ENCODE data around the gene SRP19.
A peak's percentile ranks its signal among the peaks of the same experiment; 100 is the strongest.

SRP19 gene

DNA sequence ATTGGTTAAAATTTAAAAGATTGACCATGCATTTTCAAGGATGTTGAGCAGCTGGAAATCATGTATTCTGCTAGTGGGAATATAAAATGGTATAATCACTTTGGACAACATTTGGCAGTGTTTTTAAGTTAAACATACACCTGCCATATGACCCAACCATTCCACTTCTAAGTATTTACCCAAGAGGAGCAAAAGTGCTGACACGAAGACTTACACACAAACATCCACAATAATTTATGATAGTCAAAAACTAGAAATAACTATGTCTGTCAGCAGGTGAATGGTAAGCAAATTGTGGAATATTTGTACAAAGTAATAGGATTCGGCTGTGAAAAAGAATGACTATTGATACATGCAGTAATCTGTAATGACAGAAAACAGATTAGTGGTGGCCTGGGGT, 30.7 kb upstream of the SRP19 start:
- TF ChIP-seq, protein P1, sequence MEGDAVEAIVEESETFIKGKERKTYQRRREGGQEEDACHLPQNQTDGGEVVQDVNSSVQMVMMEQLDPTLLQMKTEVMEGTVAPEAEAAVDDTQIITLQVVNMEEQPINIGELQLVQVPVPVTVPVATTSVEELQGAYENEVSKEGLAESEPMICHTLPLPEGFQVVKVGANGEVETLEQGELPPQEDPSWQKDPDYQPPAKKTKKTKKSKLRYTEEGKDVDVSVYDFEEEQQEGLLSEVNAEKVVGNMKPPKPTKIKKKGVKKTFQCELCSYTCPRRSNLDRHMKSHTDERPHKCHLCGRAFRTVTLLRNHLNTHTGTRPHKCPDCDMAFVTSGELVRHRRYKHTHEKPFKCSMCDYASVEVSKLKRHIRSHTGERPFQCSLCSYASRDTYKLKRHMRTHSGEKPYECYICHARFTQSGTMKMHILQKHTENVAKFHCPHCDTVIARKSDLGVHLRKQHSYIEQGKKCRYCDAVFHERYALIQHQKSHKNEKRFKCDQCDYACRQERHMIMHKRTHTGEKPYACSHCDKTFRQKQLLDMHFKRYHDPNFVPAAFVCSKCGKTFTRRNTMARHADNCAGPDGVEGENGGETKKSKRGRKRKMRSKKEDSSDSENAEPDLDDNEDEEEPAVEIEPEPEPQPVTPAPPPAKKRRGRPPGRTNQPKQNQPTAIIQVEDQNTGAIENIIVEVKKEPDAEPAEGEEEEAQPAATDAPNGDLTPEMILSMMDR (IDR thresholded peaks at IDR 0.05; ENCODE audit: low read depth, low read length, missing control alignments) = no peak
- DNase-seq (ENCODE audit: extremely low read depth, low read depth) = no peak

DNA sequence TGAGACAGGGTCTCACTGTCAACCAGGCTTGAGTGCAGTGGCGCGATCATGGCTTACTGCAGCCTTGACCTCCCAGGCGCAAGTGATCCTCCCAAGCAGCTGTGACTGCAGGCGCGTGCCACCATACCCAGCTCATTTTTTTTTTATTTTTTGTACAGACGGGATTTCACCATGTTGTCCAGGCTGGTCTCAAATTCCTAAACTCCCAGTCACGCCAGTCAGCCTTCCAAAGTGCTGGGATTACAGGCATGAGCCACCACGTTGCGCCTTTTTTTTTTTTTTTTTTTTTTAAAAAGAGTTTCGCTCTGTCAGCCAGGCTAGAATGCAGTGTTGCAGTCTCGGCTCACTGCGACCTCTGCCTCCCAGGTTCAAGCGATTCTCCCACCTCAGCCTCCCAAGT, 27.1 kb upstream of the SRP19 start:
- TF ChIP-seq, protein P1 (IDR thresholded peaks at IDR 0.05; ENCODE audit: low read depth, low read length, missing control alignments) = no peak
- no peak for DNase-seq (ENCODE audit: extremely low read depth, low read depth)
- no peak overlapping the region for H3K4me3 ChIP-seq (replicated peaks; ENCODE audit: low read depth, low read length)

More for the DNA sequence above, 30.7 kb upstream of the SRP19 start:
- H3K4me3 ChIP-seq (replicated peaks; ENCODE audit: low read depth, low read length) = no peak overlapping the region

DNA sequence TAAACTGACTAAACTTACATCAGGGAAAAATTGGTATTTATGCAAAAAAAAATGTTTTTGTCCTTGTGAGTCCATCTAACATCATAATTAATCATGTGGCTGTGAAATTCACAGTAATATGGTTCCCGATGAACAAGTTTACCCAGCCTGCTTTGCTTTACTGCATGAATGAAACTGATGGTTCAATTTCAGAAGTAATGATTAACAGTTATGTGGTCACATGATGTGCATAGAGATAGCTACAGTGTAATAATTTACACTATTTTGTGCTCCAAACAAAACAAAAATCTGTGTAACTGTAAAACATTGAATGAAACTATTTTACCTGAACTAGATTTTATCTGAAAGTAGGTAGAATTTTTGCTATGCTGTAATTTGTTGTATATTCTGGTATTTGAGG, 16.6 kb upstream of the SRP19 start:
- TF ChIP-seq, protein P1 (IDR thresholded peaks at IDR 0.05; ENCODE audit: low read depth, low read length, missing control alignments) = no peak
- no peak overlapping the region for H3K4me3 ChIP-seq (replicated peaks; ENCODE audit: low read depth, low read length)
- DNase-seq (ENCODE audit: extremely low read depth, low read depth) = no peak

DNA sequence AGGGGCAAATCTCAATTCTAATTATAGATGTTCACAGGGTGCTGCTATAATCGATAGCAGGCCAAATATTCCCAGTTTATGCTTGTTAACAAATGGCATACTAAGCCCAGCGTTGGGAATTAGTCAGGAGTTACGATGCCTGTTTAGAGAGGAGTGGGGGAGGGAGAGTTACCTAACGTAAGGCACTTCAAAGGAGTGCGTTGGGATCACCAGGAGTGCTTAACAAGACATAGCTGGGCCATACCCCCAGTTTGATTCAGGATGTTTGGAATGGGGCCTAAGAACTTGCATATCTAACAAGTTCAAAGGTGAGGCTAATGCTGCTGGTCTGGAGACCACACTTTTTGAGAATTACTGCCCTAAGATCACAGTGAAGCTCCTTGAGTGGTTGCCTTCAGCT, 14.5 kb upstream of the SRP19 start:
- TF ChIP-seq, protein P1 (IDR thresholded peaks at IDR 0.05; ENCODE audit: low read depth, low read length, missing control alignments) = no peak
- no peak for DNase-seq (ENCODE audit: extremely low read depth, low read depth)
- no peak overlapping the region for H3K4me3 ChIP-seq (replicated peaks; ENCODE audit: low read depth, low read length)

DNA sequence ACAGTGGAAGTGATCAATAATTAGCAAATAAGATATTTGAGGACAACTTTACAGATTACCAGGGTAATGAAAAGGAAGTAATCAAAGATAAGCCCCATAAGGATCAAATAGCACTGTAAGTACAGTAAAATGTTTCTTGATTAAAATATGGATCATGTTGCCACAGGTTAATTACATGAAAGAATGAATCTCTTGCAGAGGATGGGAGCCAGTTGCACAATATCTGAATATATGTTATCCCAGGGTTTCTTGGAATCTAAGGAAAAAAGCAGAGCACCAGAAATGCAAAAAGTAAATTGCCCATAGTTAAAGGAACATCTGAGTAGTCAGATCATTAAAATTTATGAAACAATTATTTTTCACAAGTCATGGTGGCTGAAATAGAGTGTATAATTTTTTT, 13.8 kb upstream of the SRP19 start:
- TF ChIP-seq, protein P1 (IDR thresholded peaks at IDR 0.05; ENCODE audit: low read depth, low read length, missing control alignments) = no peak
- H3K4me3 ChIP-seq (replicated peaks; ENCODE audit: low read depth, low read length) = no peak overlapping the region
- DNase-seq (ENCODE audit: extremely low read depth, low read depth) = no peak

DNA sequence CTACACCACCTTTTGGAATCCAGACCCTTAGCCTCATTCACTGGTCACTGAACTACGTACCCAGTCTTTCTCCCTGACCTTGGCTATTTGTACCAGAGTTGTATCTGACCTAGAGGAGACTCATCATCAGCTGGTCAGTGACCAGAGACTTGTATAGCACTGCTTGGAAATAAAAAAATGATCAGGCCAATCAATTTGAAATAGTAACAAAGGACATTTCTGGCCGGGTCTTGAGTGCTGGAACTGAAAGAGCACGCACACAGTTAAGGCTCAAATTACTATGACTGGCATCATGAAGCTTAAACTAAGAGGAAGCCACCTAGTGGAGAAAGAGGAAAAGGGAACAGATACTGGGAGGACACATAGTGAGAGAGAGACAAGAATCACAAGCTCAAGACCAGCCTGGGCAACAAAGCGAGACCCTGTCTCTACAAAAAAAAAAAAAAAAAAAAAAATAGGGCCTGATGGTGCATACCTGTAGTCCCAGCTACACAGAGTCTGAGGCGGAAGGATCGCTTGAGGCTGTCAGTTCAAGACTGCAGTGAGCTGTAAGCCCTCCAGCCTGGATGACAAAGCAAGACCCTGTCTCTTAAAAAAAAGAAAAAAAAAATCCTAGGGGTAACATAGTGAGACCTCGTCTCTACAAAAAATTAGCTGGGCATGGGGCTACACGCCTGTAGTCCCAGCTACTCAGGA, 12.8 kb upstream of the SRP19 start:
- DNase-seq (ENCODE audit: extremely low read depth, low read depth) = peak; percentile 57
- no peak overlapping the region for H3K4me3 ChIP-seq (replicated peaks; ENCODE audit: low read depth, low read length)
- TF ChIP-seq, protein P1 (IDR thresholded peaks at IDR 0.05; ENCODE audit: low read depth, low read length, missing control alignments) = peak; percentile 72

DNA sequence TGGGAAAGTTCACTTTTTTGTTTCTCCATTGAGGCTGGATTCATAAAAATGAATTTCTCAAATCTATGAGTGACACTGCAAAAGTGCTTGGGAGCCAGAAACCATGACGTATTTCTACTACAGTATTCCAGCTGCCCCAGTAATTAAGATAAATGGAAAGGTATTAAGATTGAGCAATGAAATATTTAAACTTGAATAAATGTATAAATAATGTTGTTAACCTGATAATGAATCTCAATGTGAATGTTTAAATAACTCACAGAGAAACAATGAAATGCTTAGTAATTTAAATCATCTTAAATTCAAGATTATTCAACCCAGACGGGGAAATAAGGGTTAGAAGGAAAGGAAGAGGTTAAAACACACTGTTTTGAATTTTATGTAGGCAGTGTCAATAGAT, 11.2 kb upstream of the SRP19 start:
- H3K4me3 ChIP-seq (replicated peaks; ENCODE audit: low read depth, low read length) = no peak overlapping the region
- TF ChIP-seq, protein P1 (IDR thresholded peaks at IDR 0.05; ENCODE audit: low read depth, low read length, missing control alignments) = no peak
- DNase-seq (ENCODE audit: extremely low read depth, low read depth) = no peak

Measured in HFF-Myc (cell line).